A549 (cell line): Measurements from ENCODE around the gene SNX27. TPM values are rescaled to one million over a fixed set of nuclear protein-coding genes. Genes with fewer than 3 reads are reported as not detected.

Experiments
- ATAC-seq, 2 experiments: fragments of 200-7000 bp in 1 of 2; fragments of >200 bp in 1 of 2; cut with Nextera tagmentation in 1 of 2; cut with Tn5 transposase in 1 of 2; 3 replicates each; pipeline versions ENCODE4 v1.8.0 to v1.9.1; 2018 to 2020; ENCODE audit warnings: mild to moderate bottlenecking in 1 of 2, moderate library complexity in 1 of 2
- CTCF ChIA-PET: fragments of 300-600 bp; sonication (Branson Sonifier 250); formaldehyde crosslinking; extraction: SDS; loops from one replicate; lab custom pipeline; 2021; ENCODE audit warnings: antibody characterized with exemption, inconsistent platforms; lab: Yijun Ruan, JAX
- POLR2A ChIA-PET: fragments of 350-600 bp; formaldehyde crosslinking; extraction: SDS; loops from one replicate; lab custom pipeline; 2021; ENCODE audit warnings: antibody characterized with exemption, inconsistent platforms; lab: Yijun Ruan, JAX
- DNase-seq, 2 experiments: peaks; one replicate each; pipeline versions ENCODE4 v3.0.0 to v3.0.0-alpha.2; 2011 to 2016; ENCODE audit warnings: low read depth in 1 of 2, low spot score in 1 of 2
- FAIRE-seq: peaks from 2 replicates; lab custom pipeline; 2011; peaks lifted over from hg19 to GRCh38; lab: Jason Lieb, UNC
- H3K27ac ChIP-seq, 2 experiments: fragments of >200 bp; sonication (Bioruptor Twin); formaldehyde crosslinking; 3 replicates each; pipeline ENCODE4 v1.5.1; 2016 to 2017
- H3K4me1 ChIP-seq: fragments of >200 bp; sonication (Bioruptor Twin); formaldehyde crosslinking; 3 replicates; pipeline ENCODE4 v1.6.1; 2016
- H3K4me2 ChIP-seq: fragments of >200 bp; sonication (Bioruptor Twin); formaldehyde crosslinking; 3 replicates; pipeline ENCODE4 v1.6.1; 2016
- H3K4me3 ChIP-seq: fragments of >200 bp; sonication (Bioruptor Twin); formaldehyde crosslinking; 3 replicates; pipeline ENCODE4 v1.5.1; 2016
- H3K9me3 ChIP-seq: fragments of >200 bp; sonication (Bioruptor Twin); formaldehyde crosslinking; 3 replicates; pipeline ENCODE4 v1.6.1; 2016
- CEBPB ChIP-seq, 2 experiments: fragments of >200 bp in 1 of 2; sonication (Bioruptor Twin) in 1 of 2; formaldehyde crosslinking in 1 of 2; IDR thresholded peaks; 2 replicates each; pipeline ENCODE4 v1.6.1; 2012 to 2016
- CHD2 ChIP-seq: fragments of 150-350 bp; IDR thresholded peaks from 2 replicates; pipeline ENCODE4 v1.6.1; 2014; ENCODE audit warnings: low read length; ENCODE audit not compliant: partially characterized antibody
- FOSL2 ChIP-seq, 2 experiments: fragments of 450-650 bp in 1 of 2; fragments of >200 bp in 1 of 2; sonication (Bioruptor Twin) in 1 of 2; formaldehyde crosslinking; IDR thresholded peaks; 2 replicates each; pipeline versions ENCODE4 v1.5.0 to v1.6.1; 2016 to 2020; ENCODE audit warnings: mild to moderate bottlenecking in 1 of 2, moderate library complexity in 1 of 2
- HEYL ChIP-seq: fragments of 250-450 bp; sonication (Bioruptor Pico); IDR thresholded peaks from 2 replicates; pipeline ENCODE4 v1.8.0; 2021; ENCODE audit warnings: mild to moderate bottlenecking, moderate library complexity
- HOXA7 ChIP-seq: fragments of 250-450 bp; sonication (Bioruptor Pico); IDR thresholded peaks from 2 replicates; pipeline ENCODE4 v1.5.0; 2020; ENCODE audit warnings: mild to moderate bottlenecking, moderate library complexity
- JUNB ChIP-seq: fragments of >200 bp; sonication (Bioruptor Twin); formaldehyde crosslinking; IDR thresholded peaks from 2 replicates; pipeline ENCODE4 v1.6.1; 2016
- KDM1A ChIP-seq: fragments of 200-600 bp; sonication (generic); IDR thresholded peaks from 2 replicates; pipeline ENCODE4 v1.6.1; 2016; ENCODE audit warnings: low read depth, mild to moderate bottlenecking
- MAFK ChIP-seq: fragments of 450-650 bp; IDR thresholded peaks from 2 replicates; pipeline ENCODE4 v1.6.1; 2014; ENCODE audit not compliant: partially characterized antibody
- NR3C1 ChIP-seq: fragments of >200 bp; sonication (Bioruptor Twin); formaldehyde crosslinking; IDR thresholded peaks from 3 replicates; pipeline ENCODE4 v1.6.1; 2017
- PHF8 ChIP-seq: fragments of 200-600 bp; sonication (generic); IDR thresholded peaks from 2 replicates; pipeline ENCODE4 v1.6.1; 2016; ENCODE audit warnings: low read depth, mild to moderate bottlenecking, antibody characterized with exemption, moderate library complexity, borderline replicate concordance
- POLR2A ChIP-seq: IDR thresholded peaks from 2 replicates; pipeline ENCODE4 v1.6.1; 2012; ENCODE audit warnings: mild to moderate bottlenecking, low read length
- RCOR1 ChIP-seq: fragments of 150-350 bp; IDR thresholded peaks from 2 replicates; pipeline ENCODE4 v1.6.1; 2014; ENCODE audit warnings: antibody characterized with exemption, low read length, low read depth
- SREBF2 ChIP-seq: fragments of 450-650 bp; IDR thresholded peaks from 2 replicates; pipeline ENCODE4 v1.6.1; 2014; ENCODE audit warnings: mild to moderate bottlenecking, moderate library complexity
- ZNF302 ChIP-seq: fragments of 250-450 bp; sonication (Bioruptor Pico); IDR thresholded peaks from 2 replicates; pipeline ENCODE4 v1.9.0; 2021; ENCODE audit warnings: inconsistent platforms, mild to moderate bottlenecking, moderate library complexity
- WGBS: methylation state at CpG from one replicate; pipeline ENCODE4 v1.1.6; 2017; ENCODE audit errors: missing lambda C conversion rate; 5-methylcytosine and 5-hydroxymethylcytosine counted together
- polyA plus RNA-seq, 4 experiments: library from polyadenylated mRNA; depleted of rRNA in 3 of 4; stranded (reverse); fragments of >200 nt; fragmentation: RNase III in 1 of 4; extraction: RNeasy Plus Mini Kit Qiagen cat#74134 plus additional on column Dnase treatment in 1 of 4; gene quantifications; 2 replicates in 3 of 4; 3 replicates in 1 of 4; pipeline ENCODE4 v1.2.3, GENCODE V29; 2011 to 2017
- TF ChIP-seq, protein P1 (sequence below): IDR thresholded peaks from 2 replicates; pipeline ENCODE4 v1.6.1; 2012; ENCODE audit warnings: low read depth, borderline replicate concordance
- TF ChIP-seq, protein P2 (sequence below): fragments of >200 bp; sonication (Bioruptor Twin); formaldehyde crosslinking; IDR thresholded peaks from 3 replicates; pipeline ENCODE4 v1.5.1; 2016
- TF ChIP-seq, protein P3 (sequence below): fragments of 150-350 bp; IDR thresholded peaks from 2 replicates; pipeline ENCODE4 v1.6.1; 2014; ENCODE audit warnings: low read depth, mild to moderate bottlenecking, low read length
- TF ChIP-seq, protein P4 (sequence below): fragments of 200-600 bp; sonication (generic); IDR thresholded peaks from 2 replicates; pipeline ENCODE4 v1.6.1; 2016; ENCODE audit warnings: antibody characterized with exemption, mild to moderate bottlenecking, moderate library complexity
- TF ChIP-seq, protein P5 (sequence below): fragments of 250-450 bp; sonication (Bioruptor Pico); IDR thresholded peaks from 2 replicates; pipeline ENCODE4 v1.5.0; 2020; ENCODE audit warnings: low read depth, mild to moderate bottlenecking, moderate library complexity
- TF ChIP-seq, protein P6 (sequence below): fragments of 250-450 bp; sonication (Bioruptor Pico); IDR thresholded peaks from 2 replicates; pipeline ENCODE4 v1.5.0; 2021; ENCODE audit warnings: mild to moderate bottlenecking, moderate library complexity, borderline replicate concordance

The SNX27 gene
- polyA plus RNA-seq, 2 of the 4 experiments (the other 2 are of a cell fraction) = 13.6 to 29.1 TPM

DNA sequence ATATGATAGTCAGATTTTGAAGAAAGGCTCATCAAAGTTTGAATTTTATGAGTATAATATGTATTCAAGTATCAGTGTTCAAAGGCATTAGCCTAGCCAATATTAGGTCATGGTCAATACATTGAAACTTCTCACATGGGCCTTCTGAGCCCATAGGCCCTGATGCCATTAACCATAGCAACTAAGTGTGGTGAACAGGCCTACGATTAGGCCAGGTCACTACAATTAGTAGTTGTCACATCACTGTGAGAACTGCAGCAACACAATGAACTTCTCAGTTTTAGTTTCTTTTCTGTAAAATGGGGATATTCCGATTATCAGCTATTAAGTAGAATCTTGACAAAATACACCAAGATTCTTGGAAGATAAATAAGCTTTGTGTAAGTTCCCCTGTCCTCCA is 74.7 kb downstream of the SNX27 start:
- Histone ChIP-seq H3K4me1 (peaks cover 6% of the 10 kb centered on the region; the same call in 2 of the 3 replicates), H3K9me3 (no peaks in the 10 kb centered on the region), H3K4me3 (no peak overlapping the region)
- ATAC-seq (no peak), DNase-seq (no peak), FAIRE-seq (no peak)
- POLR2A ChIA-PET = interaction anchor here (0.7 kb wide), 1 partner anchor 107 kb away, joined by 3 read pairs; no protein-coding TSS in a partner anchor
- WGBS = 90% methylated on average over 2 of the region's 2 CpGs
- TF ChIP-seq POLR2A (no peak), FOSL2 (IDR thresholded peaks at IDR 0.05) (no peak), FOSL2 (CRISPR knock-in tag; IDR thresholded peaks at IDR 0.05) (no peak), CHD2 (no peak), HOXA7 (no peak), KDM1A (no peak), JUNB (no peak), ZNF302 (no peak), SREBF2 (no peak), CEBPB (IDR thresholded peaks at IDR 0.05) (no peak)
- TF ChIP-seq, protein P1, sequence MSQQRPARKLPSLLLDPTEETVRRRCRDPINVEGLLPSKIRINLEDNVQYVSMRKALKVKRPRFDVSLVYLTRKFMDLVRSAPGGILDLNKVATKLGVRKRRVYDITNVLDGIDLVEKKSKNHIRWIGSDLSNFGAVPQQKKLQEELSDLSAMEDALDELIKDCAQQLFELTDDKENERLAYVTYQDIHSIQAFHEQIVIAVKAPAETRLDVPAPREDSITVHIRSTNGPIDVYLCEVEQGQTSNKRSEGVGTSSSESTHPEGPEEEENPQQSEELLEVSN = no peak
- TF ChIP-seq, protein P2, sequence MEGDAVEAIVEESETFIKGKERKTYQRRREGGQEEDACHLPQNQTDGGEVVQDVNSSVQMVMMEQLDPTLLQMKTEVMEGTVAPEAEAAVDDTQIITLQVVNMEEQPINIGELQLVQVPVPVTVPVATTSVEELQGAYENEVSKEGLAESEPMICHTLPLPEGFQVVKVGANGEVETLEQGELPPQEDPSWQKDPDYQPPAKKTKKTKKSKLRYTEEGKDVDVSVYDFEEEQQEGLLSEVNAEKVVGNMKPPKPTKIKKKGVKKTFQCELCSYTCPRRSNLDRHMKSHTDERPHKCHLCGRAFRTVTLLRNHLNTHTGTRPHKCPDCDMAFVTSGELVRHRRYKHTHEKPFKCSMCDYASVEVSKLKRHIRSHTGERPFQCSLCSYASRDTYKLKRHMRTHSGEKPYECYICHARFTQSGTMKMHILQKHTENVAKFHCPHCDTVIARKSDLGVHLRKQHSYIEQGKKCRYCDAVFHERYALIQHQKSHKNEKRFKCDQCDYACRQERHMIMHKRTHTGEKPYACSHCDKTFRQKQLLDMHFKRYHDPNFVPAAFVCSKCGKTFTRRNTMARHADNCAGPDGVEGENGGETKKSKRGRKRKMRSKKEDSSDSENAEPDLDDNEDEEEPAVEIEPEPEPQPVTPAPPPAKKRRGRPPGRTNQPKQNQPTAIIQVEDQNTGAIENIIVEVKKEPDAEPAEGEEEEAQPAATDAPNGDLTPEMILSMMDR = no peak
- TF ChIP-seq, all 56 proteins: peak for 0
- H3K27ac ChIP-seq = no peak overlapping the region
- CTCF ChIA-PET = interaction anchor here (0.5 to 1.3 kb wide), 3 partner anchors 9 to 150 kb away, joined by 3 to 5 read pairs (median 3); no protein-coding TSS in a partner anchor
- no peak overlapping the region for H3K4me2 ChIP-seq

DNA sequence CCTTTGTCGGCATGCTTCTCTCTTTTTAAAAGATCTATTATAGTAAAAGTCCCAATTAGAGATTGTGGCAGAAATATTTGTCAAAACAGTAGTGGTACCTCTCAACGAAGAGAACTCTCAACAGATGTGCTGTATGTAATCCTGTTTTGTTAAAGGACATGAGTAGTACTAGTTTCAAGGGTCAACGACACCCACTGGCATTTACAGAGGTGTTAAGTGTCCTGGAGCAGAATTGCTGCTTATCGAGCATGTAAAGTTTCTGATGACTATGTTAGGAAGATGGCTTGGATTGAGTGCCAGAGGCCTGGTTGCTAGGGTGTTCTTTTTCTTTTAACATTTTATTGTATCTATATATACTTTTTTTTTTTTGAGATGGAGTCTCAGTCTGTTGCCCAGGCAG is 77.6 kb downstream of the SNX27 start:
- Histone ChIP-seq H3K27ac (no peak overlapping the region), H3K9me3 (no peaks in the 10 kb centered on the region), H3K4me3 (no peak overlapping the region), H3K4me2 (no peak overlapping the region), H3K4me1 (no peaks in the 10 kb centered on the region)
- DNase-seq (no peak), FAIRE-seq (no peak), ATAC-seq (no peak)
- TF ChIP-seq MAFK = no peak
- WGBS = 82% methylated on average over 4 of the region's 4 CpGs
- ChIA-PET CTCF (interaction anchor here (1.0 to 2.1 kb wide), 3 partner anchors 46 to 155 kb away, joined by 5 to 6 read pairs (median 6); no protein-coding TSS in a partner anchor), POLR2A (no interaction called here)

DNA sequence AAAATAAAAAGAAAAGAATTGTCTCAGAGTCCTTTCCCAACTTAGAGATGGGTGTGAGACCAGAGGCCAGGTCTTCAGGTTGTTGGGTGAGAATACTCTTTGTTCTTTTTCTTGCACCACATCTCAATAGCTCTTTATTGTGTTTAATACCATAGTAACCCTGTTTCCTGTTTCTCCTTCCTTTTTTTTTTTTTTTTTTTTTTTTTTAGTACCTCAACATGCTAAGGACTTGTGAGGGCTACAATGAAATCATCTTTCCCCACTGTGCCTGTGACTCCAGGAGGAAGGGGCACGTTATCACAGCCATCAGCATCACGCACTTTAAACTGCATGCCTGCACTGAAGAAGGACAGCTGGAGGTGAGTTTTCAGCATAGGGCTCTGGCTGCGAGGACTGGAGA is 80.4 kb downstream of the SNX27 start:
- FAIRE-seq = no peak
- POLR2A ChIA-PET = no interaction called here
- CTCF ChIA-PET = interaction anchor here (0.7 to 3.9 kb wide), 14 partner anchors 8 to 233 kb away, joined by 3 to 24 read pairs (median 4); partner anchors contain the start of genes MRPL9 and POGZ
- TF ChIP-seq, protein P3, sequence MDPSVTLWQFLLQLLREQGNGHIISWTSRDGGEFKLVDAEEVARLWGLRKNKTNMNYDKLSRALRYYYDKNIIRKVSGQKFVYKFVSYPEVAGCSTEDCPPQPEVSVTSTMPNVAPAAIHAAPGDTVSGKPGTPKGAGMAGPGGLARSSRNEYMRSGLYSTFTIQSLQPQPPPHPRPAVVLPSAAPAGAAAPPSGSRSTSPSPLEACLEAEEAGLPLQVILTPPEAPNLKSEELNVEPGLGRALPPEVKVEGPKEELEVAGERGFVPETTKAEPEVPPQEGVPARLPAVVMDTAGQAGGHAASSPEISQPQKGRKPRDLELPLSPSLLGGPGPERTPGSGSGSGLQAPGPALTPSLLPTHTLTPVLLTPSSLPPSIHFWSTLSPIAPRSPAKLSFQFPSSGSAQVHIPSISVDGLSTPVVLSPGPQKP = no peak
- TF ChIP-seq NR3C1 (no peak), HEYL (no peak), PHF8 (no peak), RCOR1 (no peak), FOSL2 (IDR thresholded peaks at IDR 0.05) (no peak), FOSL2 (CRISPR knock-in tag; IDR thresholded peaks at IDR 0.05) (no peak)
- TF ChIP-seq, protein P4, sequence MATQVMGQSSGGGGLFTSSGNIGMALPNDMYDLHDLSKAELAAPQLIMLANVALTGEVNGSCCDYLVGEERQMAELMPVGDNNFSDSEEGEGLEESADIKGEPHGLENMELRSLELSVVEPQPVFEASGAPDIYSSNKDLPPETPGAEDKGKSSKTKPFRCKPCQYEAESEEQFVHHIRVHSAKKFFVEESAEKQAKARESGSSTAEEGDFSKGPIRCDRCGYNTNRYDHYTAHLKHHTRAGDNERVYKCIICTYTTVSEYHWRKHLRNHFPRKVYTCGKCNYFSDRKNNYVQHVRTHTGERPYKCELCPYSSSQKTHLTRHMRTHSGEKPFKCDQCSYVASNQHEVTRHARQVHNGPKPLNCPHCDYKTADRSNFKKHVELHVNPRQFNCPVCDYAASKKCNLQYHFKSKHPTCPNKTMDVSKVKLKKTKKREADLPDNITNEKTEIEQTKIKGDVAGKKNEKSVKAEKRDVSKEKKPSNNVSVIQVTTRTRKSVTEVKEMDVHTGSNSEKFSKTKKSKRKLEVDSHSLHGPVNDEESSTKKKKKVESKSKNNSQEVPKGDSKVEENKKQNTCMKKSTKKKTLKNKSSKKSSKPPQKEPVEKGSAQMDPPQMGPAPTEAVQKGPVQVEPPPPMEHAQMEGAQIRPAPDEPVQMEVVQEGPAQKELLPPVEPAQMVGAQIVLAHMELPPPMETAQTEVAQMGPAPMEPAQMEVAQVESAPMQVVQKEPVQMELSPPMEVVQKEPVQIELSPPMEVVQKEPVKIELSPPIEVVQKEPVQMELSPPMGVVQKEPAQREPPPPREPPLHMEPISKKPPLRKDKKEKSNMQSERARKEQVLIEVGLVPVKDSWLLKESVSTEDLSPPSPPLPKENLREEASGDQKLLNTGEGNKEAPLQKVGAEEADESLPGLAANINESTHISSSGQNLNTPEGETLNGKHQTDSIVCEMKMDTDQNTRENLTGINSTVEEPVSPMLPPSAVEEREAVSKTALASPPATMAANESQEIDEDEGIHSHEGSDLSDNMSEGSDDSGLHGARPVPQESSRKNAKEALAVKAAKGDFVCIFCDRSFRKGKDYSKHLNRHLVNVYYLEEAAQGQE = no peak
- TF ChIP-seq, protein P5, sequence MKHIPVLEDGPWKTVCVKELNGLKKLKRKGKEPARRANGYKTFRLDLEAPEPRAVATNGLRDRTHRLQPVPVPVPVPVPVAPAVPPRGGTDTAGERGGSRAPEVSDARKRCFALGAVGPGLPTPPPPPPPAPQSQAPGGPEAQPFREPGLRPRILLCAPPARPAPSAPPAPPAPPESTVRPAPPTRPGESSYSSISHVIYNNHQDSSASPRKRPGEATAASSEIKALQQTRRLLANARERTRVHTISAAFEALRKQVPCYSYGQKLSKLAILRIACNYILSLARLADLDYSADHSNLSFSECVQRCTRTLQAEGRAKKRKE (CRISPR knock-in tag) = no peak
- TF ChIP-seq, protein P6, sequence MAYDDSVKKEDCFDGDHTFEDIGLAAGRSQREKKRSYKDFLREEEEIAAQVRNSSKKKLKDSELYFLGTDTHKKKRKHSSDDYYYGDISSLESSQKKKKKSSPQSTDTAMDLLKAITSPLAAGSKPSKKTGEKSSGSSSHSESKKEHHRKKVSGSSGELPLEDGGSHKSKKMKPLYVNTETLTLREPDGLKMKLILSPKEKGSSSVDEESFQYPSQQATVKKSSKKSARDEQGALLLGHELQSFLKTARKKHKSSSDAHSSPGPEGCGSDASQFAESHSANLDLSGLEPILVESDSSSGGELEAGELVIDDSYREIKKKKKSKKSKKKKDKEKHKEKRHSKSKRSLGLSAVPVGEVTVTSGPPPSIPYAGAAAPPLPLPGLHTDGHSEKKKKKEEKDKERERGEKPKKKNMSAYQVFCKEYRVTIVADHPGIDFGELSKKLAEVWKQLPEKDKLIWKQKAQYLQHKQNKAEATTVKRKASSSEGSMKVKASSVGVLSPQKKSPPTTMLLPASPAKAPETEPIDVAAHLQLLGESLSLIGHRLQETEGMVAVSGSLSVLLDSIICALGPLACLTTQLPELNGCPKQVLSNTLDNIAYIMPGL (CRISPR knock-in tag) = no peak
- TF ChIP-seq, protein P2 = no peak

More for the DNA sequence above, 80.4 kb downstream of the SNX27 start:
- Histone ChIP-seq H3K9me3 (no peaks in the 10 kb centered on the region), H3K4me2 (no peak overlapping the region), H3K4me3 (no peak overlapping the region), H3K27ac (no peak overlapping the region), H3K4me1 (no peaks in the 10 kb centered on the region)
- no peak for DNase-seq
- ATAC-seq = no peak
- 86% methylated on average over 3 of the region's 3 CpGs for WGBS
